Glutamatergic neuron (in vitro differentiated cells): ENCODE measurements around the gene PCNX3. TPM values are rescaled to one million over a fixed set of nuclear protein-coding genes. Genes with fewer than 3 reads are reported as not detected.

Experiments used
- DNase-seq: peaks from one replicate; pipeline ENCODE4 v3.0.0; 2022
- H3K27ac Mint-ChIP-seq: one replicate; pipeline ENCODE4 v1.8.0; 2020; ENCODE audit warnings: mild to moderate bottlenecking, mixed read lengths, inconsistent platforms; ENCODE audit not compliant: unreplicated experiment
- H3K27me3 Mint-ChIP-seq: one replicate; pipeline ENCODE4 v1.8.0; 2020; ENCODE audit warnings: mild to moderate bottlenecking, moderate library complexity, mixed read lengths, inconsistent platforms; ENCODE audit not compliant: unreplicated experiment
- H3K36me3 Mint-ChIP-seq: one replicate; pipeline ENCODE4 v1.8.0; 2020; ENCODE audit warnings: mild to moderate bottlenecking, mixed read lengths, inconsistent platforms; ENCODE audit not compliant: unreplicated experiment
- H3K4me1 Mint-ChIP-seq: one replicate; pipeline ENCODE4 v1.8.0; 2020; ENCODE audit warnings: mild to moderate bottlenecking, low read depth, mixed read lengths, inconsistent platforms; ENCODE audit not compliant: unreplicated experiment
- H3K4me3 Mint-ChIP-seq: one replicate; pipeline ENCODE4 v1.8.0; 2020; ENCODE audit warnings: mild to moderate bottlenecking, mixed read lengths, inconsistent platforms; ENCODE audit not compliant: unreplicated experiment
- H3K9me3 Mint-ChIP-seq: one replicate; pipeline ENCODE4 v1.8.0; 2020; ENCODE audit warnings: mild to moderate bottlenecking, moderate library complexity, mixed read lengths, inconsistent platforms; ENCODE audit not compliant: unreplicated experiment
- total RNA-seq: library from RNA; stranded (reverse); fragmentation: NEBNext Ultra II Directional; extraction: Animal tissue kit (Norgen Biotek cat#: 25700); gene quantifications from one replicate; pipeline ENCODE4 v1.2.1, GENCODE V29; 2021; ENCODE audit not compliant: unreplicated experiment
- TF ChIP-seq, protein P1 (sequence below): fragments of 200-600 bp; sonication (generic); IDR thresholded peaks from one replicate; pipeline ENCODE4 v1.5.0; 2021; ENCODE audit not compliant: partially characterized antibody, unreplicated experiment

PCNX3 gene
- total RNA-seq, 1 donor from 2014 or later = 43.3 TPM

DNA sequence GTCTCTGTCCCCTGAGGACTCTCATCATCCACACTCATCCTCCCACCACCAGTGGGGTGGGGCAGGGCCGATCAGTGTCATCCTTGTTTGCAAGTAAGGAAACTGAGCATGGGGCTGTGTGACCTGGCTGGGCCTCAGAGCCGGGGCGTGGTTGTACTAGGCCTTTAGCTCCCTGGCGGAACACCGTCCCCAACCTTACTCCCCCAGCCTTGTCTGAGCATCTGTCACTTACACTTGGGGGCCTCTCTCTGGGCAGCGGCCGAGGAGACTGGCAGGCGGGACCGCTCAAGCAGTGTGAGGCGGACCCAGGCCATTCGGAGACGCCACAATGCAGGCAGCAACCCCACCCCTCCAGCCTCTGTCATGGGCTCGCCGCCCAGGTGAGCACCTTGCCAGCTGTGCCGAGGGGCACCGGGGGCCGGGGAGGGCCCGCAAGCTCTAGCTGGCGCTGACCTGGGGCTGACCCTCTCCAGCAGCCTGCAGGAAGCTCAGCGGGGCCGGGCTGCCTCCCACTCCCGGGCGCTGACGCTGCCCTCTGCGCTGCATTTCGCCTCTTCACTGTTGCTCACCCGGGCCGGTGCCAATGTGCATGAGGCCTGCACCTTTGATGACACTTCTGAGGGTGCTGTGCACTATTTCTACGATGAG lies 3.8 kb downstream of the PCNX3 start:
- Mint-ChIP-seq H3K9me3 (peaks cover 14% of the 10 kb centered on the region), H3K4me1 (peaks cover 6% of the 10 kb centered on the region), H3K36me3 (no peaks in the 10 kb centered on the region), H3K27me3 (peaks cover 17% of the 10 kb centered on the region), H3K27ac (no peak overlapping the region), H3K4me3 (no peak overlapping the region)
- TF ChIP-seq, protein P1, sequence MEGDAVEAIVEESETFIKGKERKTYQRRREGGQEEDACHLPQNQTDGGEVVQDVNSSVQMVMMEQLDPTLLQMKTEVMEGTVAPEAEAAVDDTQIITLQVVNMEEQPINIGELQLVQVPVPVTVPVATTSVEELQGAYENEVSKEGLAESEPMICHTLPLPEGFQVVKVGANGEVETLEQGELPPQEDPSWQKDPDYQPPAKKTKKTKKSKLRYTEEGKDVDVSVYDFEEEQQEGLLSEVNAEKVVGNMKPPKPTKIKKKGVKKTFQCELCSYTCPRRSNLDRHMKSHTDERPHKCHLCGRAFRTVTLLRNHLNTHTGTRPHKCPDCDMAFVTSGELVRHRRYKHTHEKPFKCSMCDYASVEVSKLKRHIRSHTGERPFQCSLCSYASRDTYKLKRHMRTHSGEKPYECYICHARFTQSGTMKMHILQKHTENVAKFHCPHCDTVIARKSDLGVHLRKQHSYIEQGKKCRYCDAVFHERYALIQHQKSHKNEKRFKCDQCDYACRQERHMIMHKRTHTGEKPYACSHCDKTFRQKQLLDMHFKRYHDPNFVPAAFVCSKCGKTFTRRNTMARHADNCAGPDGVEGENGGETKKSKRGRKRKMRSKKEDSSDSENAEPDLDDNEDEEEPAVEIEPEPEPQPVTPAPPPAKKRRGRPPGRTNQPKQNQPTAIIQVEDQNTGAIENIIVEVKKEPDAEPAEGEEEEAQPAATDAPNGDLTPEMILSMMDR = no peak
- DNase-seq = no peak

DNA sequence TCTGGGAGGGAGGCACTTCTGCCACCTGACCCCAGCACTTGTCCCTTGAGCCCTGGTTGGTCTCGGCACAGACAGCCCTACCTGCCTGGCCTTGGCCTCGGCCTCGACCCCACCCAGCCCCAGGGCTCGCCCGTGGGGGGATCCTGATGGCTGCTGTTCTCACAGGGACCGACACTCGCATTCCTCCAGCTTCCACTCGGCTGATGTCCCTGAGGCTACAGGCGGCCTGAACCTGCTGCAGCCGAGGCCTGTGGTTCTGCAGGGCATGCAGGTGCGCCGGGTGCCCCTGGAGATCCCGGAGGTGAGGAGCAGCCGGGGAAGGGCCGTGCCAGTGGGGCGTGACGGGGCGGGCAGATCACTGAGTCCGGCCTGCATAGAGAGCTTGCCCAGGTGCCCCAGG lies 5.1 kb downstream of the PCNX3 start:
- Mint-ChIP-seq H3K36me3 (no peaks in the 10 kb centered on the region), H3K9me3 (peaks cover 7% of the 10 kb centered on the region), H3K4me3 (no peak overlapping the region), H3K27me3 (peaks cover 13% of the 10 kb centered on the region), H3K4me1 (peaks cover 6% of the 10 kb centered on the region), H3K27ac (no peak overlapping the region)
- DNase-seq = no peak
- TF ChIP-seq, protein P1 = no peak

DNA sequence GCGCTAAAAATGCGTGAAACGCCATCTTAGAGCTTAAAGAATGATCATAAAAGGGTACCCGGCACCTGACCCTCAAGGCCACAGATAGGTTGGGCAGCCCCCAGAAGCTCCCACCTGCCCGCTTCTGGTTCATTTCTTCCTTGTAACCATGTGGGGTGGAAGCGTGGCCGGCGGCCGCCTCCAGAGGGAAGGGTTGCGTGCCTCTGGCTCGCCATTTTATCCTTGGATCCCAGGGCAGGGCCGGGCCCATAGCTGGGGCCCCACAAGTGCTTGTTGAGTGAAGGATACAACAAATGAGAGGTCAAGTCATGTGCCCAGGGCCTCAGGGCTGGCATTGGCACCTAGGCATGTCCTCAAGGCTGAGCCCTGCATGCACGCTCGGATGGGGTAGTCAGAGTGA lies 5.9 kb downstream of the PCNX3 start:
- H3K9me3 Mint-ChIP-seq = peaks cover 6% of the 10 kb centered on the region
- peaks cover 3% of the 10 kb centered on the region for H3K4me1 Mint-ChIP-seq
- TF ChIP-seq, protein P1 = no peak
- H3K4me3 Mint-ChIP-seq = no peak overlapping the region
- H3K27ac Mint-ChIP-seq = no peak overlapping the region
- no peaks in the 10 kb centered on the region for H3K36me3 Mint-ChIP-seq
- H3K27me3 Mint-ChIP-seq = peaks cover 10% of the 10 kb centered on the region
- no peak for DNase-seq

DNA sequence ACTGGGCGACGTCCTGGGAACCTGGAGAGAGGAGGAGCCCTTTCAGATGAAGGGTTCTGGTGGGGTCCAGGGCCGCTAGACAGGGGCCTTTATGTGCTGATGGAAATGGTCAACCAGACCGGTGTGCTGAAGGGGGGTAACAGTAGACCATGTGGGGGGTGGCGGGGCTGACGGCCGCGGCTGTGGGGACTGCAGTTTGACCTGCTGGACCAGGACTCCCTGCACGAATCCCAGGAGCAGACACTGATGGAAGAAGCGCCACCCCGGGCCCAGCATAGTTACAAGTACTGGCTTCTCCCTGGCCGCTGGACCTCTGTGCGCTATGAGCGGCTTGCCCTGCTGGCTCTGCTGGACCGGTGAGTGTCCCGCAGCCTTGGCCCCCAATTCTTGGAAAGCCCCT lies 6.4 kb downstream of the PCNX3 start:
- no peak overlapping the region for H3K27ac Mint-ChIP-seq
- no peaks in the 10 kb centered on the region for H3K4me1 Mint-ChIP-seq
- H3K36me3 Mint-ChIP-seq = no peaks in the 10 kb centered on the region
- TF ChIP-seq, protein P1 = no peak
- DNase-seq = no peak
- H3K4me3 Mint-ChIP-seq = no peak overlapping the region
- peaks cover 5% of the 10 kb centered on the region for H3K27me3 Mint-ChIP-seq
- peaks cover 1% of the 10 kb centered on the region for H3K9me3 Mint-ChIP-seq

DNA sequence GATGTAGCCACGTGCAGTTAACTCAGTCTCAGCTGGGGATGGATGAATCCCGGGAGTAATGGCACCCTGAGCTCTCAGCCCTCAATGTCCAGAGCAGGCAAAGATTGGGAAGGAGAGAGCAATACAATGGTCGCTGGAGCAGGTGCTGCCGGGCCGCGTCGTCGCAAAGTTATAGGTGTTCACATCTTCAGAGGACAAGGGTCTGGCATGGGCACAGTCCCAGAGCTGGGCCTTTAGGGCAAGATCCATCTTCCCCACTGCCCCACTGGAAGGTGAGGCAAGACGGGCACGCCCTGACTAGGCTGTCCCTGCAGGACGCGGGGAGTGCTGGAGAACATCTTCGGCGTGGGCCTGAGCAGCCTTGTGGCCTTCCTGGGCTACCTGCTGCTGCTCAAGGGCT lies 7.6 kb downstream of the PCNX3 start:
- H3K27ac Mint-ChIP-seq = no peak overlapping the region
- peaks cover 1% of the 10 kb centered on the region for H3K9me3 Mint-ChIP-seq
- H3K4me1 Mint-ChIP-seq = no peaks in the 10 kb centered on the region
- no peak overlapping the region for H3K4me3 Mint-ChIP-seq
- peaks cover 5% of the 10 kb centered on the region for H3K27me3 Mint-ChIP-seq
- TF ChIP-seq, protein P1 = no peak
- DNase-seq = no peak
- H3K36me3 Mint-ChIP-seq = no peaks in the 10 kb centered on the region
